GM18502 (cell line): ENCODE results near the gene AP2A2.
"Not testable (repeated sequence)": the region's sequence is repeated elsewhere in the genome, so short reads cannot be mapped to it uniquely, and the experiment has no call there.

ENCODE experiments used
- ATAC-seq: cut with Tn5 transposase; IDR thresholded peaks from one replicate; pipeline ENCODE4 v1.9.1; 2021; ENCODE audit warnings: mild to moderate bottlenecking; ENCODE audit not compliant: unreplicated experiment, poor library complexity

The AP2A2 gene

DNA sequence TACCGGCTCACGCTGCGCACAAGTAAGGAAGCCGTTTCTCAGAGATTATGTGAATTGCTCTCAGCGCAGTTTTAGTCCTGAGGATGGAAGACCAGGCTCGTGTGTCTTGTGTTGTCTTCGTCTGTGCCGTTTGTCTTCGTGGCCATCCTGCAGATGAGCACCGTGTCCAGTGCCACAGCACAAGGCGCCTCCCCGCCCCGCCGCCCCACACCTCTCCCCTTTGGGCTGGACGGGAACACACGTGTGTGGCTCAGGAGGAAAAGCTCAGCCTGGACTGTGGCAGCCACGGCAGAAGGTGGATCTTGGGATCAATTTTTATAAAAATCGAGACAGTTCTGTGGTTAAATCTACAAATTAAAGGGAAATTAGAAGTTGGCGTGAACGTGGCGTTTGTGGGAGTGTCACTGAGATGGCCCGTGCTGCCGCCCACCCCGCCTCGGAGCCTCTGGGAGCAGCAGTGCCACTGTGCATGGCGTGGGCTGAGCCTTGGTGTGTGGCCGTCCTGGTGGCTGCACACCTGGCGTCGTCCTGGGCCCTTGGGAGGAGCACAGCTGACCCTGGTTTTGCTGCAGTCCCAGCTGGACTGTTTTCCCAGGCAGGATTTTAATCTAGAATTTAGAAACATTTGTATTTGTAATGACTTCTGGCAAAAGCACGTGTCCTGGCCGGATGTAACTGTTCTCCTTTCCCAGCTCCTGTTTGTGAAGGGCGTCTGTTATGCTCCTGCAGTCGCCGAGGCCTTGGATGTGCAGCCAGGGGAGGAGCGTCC is 85.1 kb downstream of the AP2A2 start:
- no peak for ATAC-seq

DNA sequence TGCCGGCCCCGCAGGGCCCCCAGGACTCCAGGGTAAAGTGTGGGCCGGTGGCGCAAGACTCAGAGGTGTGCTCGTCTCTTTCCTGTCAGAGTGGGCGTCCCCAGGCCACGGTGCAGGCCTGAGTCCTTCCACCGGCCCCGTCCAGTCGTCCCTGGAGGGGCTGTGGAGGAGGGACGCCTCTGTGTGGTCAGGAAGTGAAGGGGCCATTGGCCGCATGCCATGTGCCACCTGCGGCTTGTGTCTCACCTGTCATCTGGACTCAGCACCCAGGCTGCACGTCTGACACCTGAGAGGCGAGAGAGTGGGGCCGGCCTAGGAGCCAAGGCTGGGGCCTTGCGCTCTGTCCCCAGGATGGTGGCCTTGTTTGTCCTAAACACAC is 85.6 kb downstream of the AP2A2 start:
- ATAC-seq: no peak

DNA sequence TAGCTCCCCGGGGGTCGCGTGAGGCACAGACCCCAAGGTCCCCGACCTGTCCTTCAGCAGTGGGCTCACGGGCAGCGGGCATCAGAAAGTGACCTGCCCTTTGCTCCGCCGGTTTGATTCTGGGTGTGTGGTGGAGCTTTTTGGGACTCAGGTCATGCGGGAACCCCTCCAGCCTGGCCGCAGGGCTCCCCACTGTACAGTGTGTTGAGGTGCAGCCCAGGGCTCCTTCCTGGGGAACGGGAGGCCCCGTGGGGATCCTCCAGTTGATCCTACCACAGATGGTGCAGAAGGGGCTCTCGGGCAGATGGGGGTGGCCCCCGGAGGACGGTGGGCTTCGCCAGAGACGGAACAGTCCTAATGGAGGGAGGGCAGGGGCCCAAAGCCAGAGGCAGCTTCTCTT is 86.6 kb downstream of the AP2A2 start:
- no peak for ATAC-seq

DNA sequence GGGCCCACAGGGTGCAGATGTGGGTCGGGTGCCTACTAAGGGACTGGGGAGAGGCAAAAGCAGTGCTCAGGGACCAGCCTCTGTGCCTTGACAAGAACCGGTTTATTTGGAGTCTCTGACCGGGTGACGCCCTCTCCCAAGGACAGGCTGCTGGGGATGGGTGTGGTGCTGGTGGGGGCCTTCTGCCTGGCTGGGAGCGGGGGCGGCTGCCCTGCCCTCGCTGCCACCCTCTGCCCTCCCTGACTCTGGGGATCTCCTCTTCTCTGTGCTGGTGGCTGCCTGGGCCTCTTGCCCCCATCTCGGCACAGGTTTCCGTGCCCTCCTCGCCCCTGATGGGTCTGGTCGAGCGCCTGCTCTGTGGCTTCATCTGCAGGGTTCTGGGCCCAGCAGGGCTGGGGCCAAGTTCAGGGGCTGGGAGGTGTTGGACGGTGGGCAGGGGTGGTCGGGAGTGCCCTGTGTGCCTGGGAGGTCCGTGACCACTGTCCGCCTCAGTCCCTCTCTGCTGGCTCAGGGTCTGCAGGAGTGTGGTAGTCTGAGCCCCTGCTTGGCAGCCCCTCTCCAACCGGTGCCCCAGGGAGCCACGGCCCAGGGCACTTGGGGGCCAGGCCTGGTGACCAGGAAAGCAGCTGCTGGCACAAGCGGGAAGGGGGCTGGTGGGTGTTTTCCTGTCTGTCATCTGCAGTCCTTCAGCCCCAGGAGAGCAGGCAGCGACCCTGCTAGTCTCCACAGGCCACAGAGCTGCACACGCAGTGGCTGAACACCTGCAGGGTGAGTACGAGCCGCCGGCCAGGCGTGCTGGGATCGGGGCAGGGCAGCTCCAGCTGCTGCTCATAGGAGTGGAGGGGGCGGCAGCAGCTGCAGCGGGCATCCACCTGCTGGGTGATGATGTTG is 87.3 kb downstream of the AP2A2 start:
- no peak for ATAC-seq

DNA sequence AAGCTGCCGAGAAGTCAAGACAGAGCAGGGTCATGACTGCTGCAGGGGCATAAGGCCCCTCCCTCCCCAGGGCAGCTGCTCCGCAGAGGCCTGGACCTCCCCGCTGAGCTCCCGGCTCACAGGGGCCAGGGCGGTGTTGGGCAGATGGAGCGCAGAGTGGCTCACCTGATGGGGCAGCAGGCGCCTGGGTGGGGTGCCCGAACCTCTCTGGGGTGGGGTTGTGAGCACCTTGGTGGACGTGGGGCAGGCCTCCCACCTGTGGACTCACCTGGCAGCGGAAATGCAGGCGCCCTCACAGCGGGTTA is 87.9 kb downstream of the AP2A2 start:
- no peak for ATAC-seq

DNA sequence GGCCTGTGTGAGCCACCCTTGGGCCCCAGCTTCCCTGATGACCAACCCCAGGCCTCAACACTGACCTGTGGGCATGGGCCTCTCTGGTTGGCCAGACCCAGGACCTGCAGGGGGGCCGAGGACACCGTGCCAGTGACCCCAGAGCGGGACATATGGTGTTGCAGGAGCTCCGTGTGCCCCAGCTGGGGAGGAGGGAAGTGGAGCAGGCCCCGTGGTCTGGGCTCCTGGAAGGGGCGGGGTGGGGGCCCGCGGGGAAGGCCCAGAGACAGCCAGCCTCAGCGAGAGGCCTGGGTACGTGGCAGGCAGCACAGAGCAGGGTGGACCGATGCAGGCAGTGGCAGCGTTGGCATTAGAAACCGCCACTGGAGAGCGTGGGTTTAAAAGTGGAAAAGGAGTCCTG is 88.6 kb downstream of the AP2A2 start:
- no peak for ATAC-seq

DNA sequence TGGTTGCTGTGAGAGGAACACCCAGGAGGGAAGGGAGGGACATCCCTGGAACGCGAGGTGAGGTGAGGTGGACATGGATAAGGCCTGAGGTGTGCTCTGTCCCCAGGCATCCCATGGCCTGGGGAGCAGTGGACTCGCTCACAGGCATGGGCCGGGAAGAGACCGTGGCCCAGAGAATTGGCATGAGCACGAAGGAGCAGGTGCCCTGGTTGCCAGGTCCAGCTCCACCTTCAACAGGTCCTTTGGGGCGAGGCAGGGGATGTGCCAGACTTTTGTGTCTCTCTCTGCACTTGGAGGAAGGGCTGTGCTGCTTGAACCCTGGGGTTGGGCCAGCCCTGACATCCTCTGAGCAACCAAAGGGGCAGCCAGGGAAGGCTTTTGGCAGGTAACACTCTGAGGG is 89.4 kb downstream of the AP2A2 start:
- ATAC-seq: no peak

DNA sequence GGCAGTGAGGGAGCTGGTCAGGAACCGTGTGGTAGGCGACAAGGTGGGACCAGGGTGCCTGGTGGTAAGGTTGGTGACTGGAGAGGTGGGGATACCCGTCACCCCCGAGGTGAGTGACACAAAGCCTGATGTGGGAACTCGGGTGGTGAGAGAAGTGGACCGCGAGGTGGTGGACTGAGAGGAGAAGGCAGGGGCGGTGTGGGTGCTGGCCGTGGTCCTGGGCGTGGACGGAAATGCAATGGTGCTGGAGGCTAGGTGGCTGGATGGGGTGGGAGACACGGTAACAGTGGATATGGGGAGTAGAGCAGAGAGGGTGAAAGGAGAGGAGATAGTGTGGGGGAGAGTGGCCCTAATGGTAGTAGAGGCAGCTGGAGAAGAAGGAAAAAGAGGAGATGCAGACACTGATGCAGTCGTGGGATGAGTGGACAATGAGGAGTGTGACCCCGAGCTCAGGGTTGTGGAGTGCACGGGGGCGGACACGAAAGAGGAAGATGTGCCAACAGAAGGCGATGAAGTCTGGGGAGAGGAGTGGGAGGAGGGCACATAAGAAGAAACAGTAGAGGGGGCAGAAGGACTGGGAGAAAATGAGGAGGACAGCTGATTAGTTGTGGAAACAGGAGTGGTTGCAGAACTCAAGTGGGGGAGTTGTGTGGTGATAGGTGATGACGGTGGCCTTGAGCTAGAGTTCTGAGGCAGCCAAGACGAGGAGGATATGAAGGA is 90.3 kb downstream of the AP2A2 start:
- no peak for ATAC-seq

DNA sequence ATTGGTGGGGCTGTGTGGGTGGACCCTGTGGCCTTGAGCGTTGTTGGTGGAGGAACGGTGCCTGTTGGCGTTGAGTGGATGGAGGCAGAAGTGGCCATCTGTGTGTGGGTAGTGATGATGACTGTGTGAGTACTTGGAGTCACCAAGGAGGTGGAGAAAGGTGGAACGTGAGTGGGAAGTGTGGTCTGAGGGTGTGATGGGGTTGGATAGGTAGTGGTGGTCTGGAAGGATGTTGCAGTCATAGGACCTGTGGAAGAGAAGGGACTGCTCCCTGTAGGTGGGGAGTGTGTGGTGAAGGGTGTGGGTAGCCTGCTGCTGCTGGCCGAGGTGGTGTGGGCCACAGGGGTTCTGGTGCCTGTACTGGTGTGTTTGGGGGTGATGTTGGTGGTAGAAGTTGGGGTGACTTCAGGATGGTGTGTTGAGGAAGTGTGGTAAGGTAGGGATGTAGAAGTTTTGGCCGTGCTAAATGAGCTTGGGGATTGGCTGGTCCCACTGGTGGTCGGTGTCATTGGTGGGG is 91.0 kb downstream of the AP2A2 start:
- ATAC-seq: not testable (repeated sequence)

DNA sequence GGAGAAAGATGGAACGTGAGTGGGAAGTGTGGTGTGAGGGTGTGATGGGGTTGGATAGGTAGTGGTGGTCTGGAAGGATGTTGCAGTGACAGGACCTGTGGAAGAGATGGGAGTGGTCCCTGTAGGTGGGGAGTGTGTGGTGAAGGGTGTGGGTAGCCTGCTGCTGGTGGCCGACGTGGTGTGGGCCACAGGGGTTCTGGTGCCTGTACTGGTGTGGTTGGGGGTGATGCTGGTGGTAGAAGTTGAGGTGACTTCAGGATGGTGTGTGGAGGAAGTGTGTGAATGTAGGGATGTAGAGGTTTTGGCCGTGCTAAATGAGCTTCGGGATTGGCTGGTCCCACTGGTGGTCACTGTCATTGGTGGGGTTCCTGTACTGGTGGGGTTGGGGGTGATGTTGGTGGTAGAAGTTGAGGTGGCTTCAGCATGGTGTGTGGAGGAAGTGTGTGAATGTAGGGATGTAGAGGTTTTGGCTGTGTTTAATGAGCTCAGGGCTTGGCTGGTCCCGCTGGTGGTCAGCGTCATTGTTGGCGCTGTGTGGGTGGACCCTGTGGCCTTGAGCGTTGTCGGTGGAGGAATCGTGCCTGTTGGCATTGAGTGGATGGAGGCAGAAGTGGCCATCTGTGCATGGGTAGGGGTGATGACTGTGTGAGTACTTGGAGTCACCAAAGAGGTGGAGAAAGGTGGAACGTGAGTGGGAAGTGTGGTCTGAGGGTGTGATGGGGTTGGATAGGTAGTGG is 91.8 kb downstream of the AP2A2 start:
- ATAC-seq: no peak

DNA sequence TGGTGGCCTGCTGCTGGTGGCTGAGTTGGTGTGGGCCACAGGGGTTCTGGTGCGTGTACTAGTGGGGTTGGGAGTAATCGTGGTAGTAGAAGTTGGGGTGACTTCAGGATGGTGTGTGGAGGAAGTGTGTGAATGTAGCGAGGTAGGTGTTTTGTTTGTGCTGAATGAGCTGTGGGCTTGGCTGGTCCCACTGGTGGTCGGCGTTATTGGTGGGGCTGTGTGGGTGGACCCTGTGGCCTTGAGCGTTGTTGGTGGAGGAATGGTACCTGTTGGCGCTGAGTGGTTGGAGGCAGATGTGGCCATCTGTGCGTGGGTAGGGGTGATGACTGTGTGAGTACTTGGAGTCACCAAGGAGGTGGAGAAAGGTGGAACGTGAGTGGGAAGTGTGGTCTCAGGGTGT is 92.4 kb downstream of the AP2A2 start:
- ATAC-seq: no peak

DNA sequence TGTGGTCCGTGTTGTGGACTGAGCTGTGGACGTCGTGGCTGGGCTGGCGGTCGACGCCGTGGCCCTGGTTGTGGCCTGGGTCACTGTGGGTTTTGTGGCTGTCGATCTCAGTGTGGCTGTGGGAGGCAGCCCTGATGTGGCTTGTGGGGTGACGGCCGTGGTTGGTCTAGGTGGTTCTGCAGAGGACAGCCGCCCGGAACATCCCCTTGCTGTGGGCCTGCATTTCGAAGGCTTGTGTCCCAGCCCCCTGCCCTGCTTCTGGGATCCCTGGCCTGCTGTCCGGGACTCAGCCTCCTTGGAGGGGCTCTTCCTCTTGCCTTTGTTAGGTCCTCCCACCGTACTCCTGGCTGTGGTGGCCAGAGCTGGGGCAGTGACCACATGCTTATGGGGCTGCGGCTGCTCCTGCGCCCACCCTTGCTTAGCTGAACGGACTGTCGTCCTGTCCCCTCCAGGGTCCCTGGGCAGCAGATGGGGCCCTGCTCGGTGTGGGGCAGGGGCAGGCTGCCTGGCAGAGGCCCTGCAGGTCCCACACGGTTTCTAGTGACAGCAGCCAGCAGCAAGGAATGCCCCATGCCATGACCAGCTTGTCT is 93.7 kb downstream of the AP2A2 start:
- no peak for ATAC-seq

DNA sequence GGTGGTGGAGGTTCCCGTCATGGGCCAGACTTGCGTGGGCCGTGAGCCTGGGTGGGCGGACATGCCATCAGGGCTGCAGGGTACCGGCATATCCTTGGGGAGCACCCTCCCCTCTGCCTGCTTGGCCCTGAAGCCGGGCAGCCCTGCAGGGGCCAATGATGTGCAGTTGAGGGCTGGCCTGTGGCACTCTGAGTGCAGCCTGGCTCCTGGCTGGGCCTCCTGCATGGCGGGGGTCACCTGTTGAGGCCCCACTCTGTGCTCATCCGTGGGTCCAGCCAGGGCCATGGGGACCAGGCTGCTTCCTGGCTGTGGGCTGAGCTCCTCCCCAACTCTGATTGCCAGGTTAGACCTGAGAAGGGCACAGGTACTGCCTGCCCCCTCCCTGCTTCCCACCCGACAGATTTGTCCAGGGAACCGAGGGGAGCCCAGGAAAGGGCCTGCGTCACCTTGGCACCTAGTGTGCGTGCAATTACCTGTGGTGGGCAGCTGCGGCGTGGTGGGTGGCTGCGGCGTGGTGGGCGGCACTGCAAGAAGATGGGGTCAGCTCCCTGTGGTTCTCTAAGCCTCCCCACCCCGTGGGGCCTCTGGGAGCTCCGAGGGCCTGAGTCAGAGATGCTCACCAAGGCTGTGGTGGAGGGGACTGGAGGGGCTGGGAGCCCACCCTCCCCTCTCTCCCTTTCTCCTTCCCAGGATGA is 94.7 kb downstream of the AP2A2 start:
- ATAC-seq: no peak

DNA sequence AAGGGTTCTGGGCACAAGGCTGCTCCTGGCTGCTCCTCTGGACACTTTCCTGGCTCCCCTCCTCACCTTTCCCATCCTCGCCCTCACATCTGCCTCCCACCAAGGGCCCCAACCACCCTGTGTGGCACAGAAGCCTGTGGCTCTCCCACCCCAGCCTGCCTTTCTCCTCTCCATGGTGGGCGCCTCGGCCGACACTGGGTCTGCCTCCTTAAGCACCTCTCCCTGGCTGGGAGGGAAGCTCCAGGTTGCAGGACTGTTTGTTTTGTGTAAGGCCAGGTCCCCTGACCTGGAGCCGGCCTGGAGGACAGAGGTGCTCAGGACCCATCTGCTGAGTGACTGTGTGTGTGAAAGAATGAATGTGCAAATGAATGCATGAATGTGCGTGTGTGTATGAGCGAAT is 96.7 kb downstream of the AP2A2 start:
- ATAC-seq: no peak

DNA sequence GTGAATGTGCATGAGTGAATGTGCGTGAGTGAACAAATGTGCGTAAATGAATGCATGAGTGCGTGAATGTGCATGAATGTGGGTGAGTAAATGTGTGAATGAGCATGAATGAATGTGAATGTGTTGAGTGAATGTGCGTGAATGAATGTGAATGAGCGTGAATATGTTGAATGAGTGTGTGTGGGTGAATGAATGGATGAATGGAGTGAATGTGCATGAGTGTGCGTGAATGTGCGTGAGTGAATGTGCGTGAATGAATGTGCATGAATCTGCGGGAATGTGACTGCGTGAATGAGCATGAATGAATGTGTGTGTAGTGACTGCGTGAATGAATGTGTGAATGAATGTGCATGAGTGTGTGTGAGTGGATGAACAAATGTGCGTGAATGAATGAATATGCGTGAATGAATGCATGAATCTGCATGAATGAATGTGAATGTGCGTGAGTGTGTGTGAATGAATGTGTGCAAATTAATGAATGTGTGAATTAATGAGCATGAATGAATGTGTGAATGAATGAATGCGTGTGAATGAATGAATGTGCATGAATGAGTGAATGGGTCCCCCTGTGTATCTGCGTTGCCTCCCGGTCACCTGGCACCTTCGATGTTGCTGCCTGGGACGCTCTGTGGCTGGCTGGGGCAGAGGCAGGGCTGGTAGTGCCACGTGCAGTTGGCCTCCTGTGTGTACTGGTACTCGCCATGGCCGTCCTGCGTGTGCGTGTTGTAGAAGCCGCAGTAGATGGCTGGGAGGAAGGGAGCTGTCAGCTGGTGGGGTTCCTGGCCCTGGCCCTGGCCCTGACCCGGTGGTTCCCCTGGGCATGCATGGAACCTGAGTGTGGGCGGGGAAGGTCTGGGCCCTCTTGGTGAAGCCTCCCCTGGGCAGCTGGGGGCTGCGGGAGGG is 97.5 kb downstream of the AP2A2 start:
- ATAC-seq: no peak

DNA sequence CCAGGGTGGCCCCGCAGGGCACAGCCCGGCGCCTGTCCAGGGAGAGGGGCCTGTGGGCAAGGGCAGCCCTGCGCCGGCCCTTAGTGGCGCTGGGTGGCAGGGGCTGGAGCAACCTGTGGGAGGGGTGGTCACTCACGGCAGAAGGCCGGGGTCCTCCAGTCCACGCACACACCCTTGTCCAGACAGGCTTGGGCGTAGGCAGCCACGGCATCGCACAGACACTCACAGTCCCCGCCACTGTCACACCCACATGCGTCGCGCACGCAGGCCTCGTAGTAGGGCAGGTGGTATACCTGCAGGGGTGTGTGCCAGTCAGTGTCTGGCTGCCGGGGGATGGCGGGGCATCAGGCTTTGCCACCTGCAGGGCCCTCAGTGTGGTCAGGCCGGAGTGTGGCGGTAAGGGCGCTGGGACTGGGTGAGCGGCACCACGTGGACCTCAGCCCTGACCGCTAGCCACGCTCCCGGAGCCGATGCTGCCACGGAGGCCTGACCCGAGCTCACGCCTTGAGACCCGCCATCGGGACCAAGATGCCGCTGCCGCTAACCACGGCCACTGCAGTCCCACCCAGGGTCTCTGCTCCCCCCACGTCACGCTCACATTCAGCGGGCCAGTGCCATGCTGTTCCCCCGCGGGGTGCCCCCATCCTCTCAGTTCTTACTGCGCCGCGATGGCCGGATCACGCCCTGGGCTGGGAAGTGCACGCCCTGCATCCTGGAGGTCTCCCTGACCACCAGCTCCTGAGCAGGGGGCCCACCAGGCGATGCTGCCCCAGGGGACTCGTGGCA is 98.3 kb downstream of the AP2A2 start:
- ATAC-seq: no peak

DNA sequence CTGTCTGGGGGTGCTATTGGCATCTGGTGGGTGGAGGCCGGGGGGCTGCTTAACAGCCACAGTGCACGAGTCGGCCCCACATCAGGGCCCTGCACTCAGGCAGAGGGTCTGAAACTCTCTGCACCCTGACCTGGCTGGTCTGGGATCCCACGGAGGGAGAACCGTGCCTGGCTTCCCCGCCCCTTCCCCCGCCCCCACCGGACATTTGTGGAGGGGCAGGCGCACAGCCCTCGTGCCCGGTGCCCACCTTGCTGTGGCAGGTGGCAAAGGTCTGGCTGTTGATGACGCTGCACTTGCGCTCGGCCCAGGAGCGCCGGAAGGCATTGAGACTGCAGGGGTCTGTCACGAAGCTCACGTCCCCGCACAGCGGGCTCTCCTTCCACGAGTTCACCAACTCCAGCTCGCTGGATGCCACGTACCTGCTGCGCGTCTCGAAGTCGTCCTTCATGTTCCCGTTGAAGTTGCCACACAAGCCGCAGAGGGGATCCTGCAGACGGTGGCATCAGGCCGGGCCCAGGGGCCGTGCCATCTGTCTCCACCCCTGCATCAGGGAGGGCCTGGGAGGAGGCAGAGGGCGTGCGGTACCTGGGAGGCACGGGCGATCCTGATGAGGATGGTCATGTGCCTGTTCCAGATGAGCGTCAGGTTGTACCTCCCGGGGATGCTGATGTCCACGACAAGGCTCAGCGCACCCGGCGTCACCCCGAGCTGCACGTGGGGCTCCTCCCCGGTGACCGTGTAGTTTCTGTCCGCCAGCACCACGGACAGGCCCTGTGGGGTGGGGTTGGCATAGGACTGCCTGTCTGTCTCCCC is 99.1 kb downstream of the AP2A2 start:
- ATAC-seq: no peak
